OCI-LY3 (cell line): Measurements from ENCODE around the gene BCL2L13.

Experiments used
- EZH2phosphoT487 ChIP-seq: fragments of 200-600 bp; shearing (Covaris generic); IDR thresholded peaks from 2 replicates; pipeline ENCODE4 v1.6.1; 2018; ENCODE audit warnings: antibody characterized with exemption, mixed run types, low read depth
- TF ChIP-seq, protein P1 (sequence below): fragments of 200-600, 300-600 bp; sonication (generic); IDR thresholded peaks from 2 replicates; pipeline ENCODE4 v1.5.1; 2014; ENCODE audit warnings: antibody characterized with exemption, low read length, low read depth

DNA sequence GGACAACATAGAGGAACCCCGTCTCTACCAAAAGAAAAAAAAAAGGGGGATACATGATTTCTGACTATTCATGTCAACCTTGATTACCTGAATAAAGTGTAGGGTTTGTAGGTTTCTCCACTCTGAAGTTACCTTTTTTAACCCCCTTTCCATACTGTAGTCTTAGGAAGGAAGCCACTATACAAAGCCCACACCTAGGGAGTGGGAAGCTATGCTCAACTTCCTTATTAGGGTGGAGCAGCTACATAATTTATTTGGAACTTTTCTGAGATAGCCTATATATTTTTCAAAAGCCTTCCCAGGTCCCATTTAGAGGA, 9.4 kb upstream of the BCL2L13 start:
- TF ChIP-seq, protein P1, sequence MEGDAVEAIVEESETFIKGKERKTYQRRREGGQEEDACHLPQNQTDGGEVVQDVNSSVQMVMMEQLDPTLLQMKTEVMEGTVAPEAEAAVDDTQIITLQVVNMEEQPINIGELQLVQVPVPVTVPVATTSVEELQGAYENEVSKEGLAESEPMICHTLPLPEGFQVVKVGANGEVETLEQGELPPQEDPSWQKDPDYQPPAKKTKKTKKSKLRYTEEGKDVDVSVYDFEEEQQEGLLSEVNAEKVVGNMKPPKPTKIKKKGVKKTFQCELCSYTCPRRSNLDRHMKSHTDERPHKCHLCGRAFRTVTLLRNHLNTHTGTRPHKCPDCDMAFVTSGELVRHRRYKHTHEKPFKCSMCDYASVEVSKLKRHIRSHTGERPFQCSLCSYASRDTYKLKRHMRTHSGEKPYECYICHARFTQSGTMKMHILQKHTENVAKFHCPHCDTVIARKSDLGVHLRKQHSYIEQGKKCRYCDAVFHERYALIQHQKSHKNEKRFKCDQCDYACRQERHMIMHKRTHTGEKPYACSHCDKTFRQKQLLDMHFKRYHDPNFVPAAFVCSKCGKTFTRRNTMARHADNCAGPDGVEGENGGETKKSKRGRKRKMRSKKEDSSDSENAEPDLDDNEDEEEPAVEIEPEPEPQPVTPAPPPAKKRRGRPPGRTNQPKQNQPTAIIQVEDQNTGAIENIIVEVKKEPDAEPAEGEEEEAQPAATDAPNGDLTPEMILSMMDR, result no peak
- TF ChIP-seq EZH2phosphoT487, result no peak
